GM18526 (cell line): ENCODE results near the gene RASGRF2.

Source experiments
- POLR2A ChIP-seq: IDR thresholded peaks from 3 replicates; pipeline ENCODE4 v1.6.1; 2011; ENCODE audit not compliant: insufficient read length; ENCODE audit errors: extremely low read depth

RASGRF2 gene

GRCh38 chr5:81147886-81148571 is 187.9 kb downstream of the RASGRF2 start:
- TF ChIP-seq POLR2A: no peak

GRCh38 chr5:81151546-81151945 is 191.4 kb downstream of the RASGRF2 start:
- TF ChIP-seq POLR2A: no peak

GRCh38 chr5:81154725-81155124 is 194.6 kb downstream of the RASGRF2 start:
- TF ChIP-seq POLR2A: no peak

GRCh38 chr5:81156732-81157131 is 196.6 kb downstream of the RASGRF2 start:
- TF ChIP-seq POLR2A: no peak

GRCh38 chr5:81161012-81161601 is 200.9 kb downstream of the RASGRF2 start:
- TF ChIP-seq POLR2A: no peak

GRCh38 chr5:81162501-81162900 is 202.3 kb downstream of the RASGRF2 start:
- TF ChIP-seq POLR2A: no peak

GRCh38 chr5:81163651-81164050 is 203.5 kb downstream of the RASGRF2 start:
- no peak for TF ChIP-seq POLR2A

- no peak for TF ChIP-seq POLR2A
Measured at GRCh38 chr5:81164476-81164875, 204.3 kb downstream of the RASGRF2 start.

- no peak for TF ChIP-seq POLR2A
Measured at GRCh38 chr5:81164936-81165335, 204.8 kb downstream of the RASGRF2 start.

GRCh38 chr5:81165493-81166119 is 205.4 kb downstream of the RASGRF2 start:
- TF ChIP-seq POLR2A: no peak

GRCh38 chr5:81166430-81166829 is 206.3 kb downstream of the RASGRF2 start:
- no peak for TF ChIP-seq POLR2A

- no peak for TF ChIP-seq POLR2A
Measured at GRCh38 chr5:81167078-81167477, 206.9 kb downstream of the RASGRF2 start.

- no peak for TF ChIP-seq POLR2A
Measured at GRCh38 chr5:81167544-81167943, 207.4 kb downstream of the RASGRF2 start.

GRCh38 chr5:81169924-81170323 is 209.8 kb downstream of the RASGRF2 start:
- no peak for TF ChIP-seq POLR2A

- no peak for TF ChIP-seq POLR2A
Measured at GRCh38 chr5:81171769-81172168, 211.6 kb downstream of the RASGRF2 start.

GRCh38 chr5:81172710-81173109 is 212.5 kb downstream of the RASGRF2 start:
- no peak for TF ChIP-seq POLR2A

GRCh38 chr5:81177061-81177460 is 216.9 kb downstream of the RASGRF2 start:
- TF ChIP-seq POLR2A: no peak

GRCh38 chr5:81179959-81180358 is 219.8 kb downstream of the RASGRF2 start:
- no peak for TF ChIP-seq POLR2A
